HG02981 (cell line): ENCODE results near the gene LRRC4C.
A peak's percentile ranks its signal among the peaks of the same experiment; 100 is the strongest.

ENCODE experiments used
- ATAC-seq: cut with Tn5 transposase; IDR thresholded peaks from one replicate; pipeline ENCODE4 v1.9.1; 2021; ENCODE audit warnings: mild to moderate bottlenecking, moderate library complexity; ENCODE audit not compliant: unreplicated experiment

The LRRC4C gene

GRCh38 chr11:41419901-41420300 lies 39.6 kb downstream of the LRRC4C start:
- no peak for ATAC-seq

GRCh38 chr11:41414771-41415440 lies 44.5 kb downstream of the LRRC4C start:
- no peak for ATAC-seq

- peak; percentile 82 for ATAC-seq
Measured at GRCh38 chr11:41413843-41414242, 45.6 kb downstream of the LRRC4C start.

- ATAC-seq: no peak
Measured at GRCh38 chr11:41405812-41406211, 53.6 kb downstream of the LRRC4C start.

GRCh38 chr11:41404109-41404508 lies 55.3 kb downstream of the LRRC4C start:
- ATAC-seq: no peak

- no peak for ATAC-seq
Measured at GRCh38 chr11:41403458-41403857, 56.0 kb downstream of the LRRC4C start.

GRCh38 chr11:41400819-41401382 lies 58.6 kb downstream of the LRRC4C start:
- ATAC-seq: no peak

GRCh38 chr11:41400124-41400523 lies 59.3 kb downstream of the LRRC4C start:
- no peak for ATAC-seq

GRCh38 chr11:41399323-41399722 lies 60.1 kb downstream of the LRRC4C start:
- ATAC-seq: no peak

- ATAC-seq: no peak
Measured at GRCh38 chr11:41398175-41398574, 61.3 kb downstream of the LRRC4C start.

- ATAC-seq: no peak
Measured at GRCh38 chr11:41394521-41395195, 64.8 kb downstream of the LRRC4C start.

- ATAC-seq: no peak
Measured at GRCh38 chr11:41392596-41392995, 66.9 kb downstream of the LRRC4C start.

- no peak for ATAC-seq
Measured at GRCh38 chr11:41389623-41390130, 69.8 kb downstream of the LRRC4C start.

GRCh38 chr11:41384329-41384728 lies 75.1 kb downstream of the LRRC4C start:
- ATAC-seq: no peak

GRCh38 chr11:41383768-41384167 lies 75.7 kb downstream of the LRRC4C start:
- no peak for ATAC-seq

- no peak for ATAC-seq
Measured at GRCh38 chr11:41382927-41383326, 76.5 kb downstream of the LRRC4C start.

GRCh38 chr11:41379084-41379483 lies 80.4 kb downstream of the LRRC4C start:
- ATAC-seq: no peak

GRCh38 chr11:41377709-41378394 lies 81.6 kb downstream of the LRRC4C start:
- ATAC-seq: no peak

GRCh38 chr11:41351825-41352224 lies 107.6 kb downstream of the LRRC4C start:
- no peak for ATAC-seq

GRCh38 chr11:41346042-41346441 lies 113.4 kb downstream of the LRRC4C start:
- ATAC-seq: no peak
